Myometrial cell (primary cell): ENCODE data around the gene RINL. TPM values are rescaled to one million over a fixed set of nuclear protein-coding genes. Genes with fewer than 3 reads are reported as not detected.

Experiments used
- total RNA-seq: library from RNA; depleted of rRNA; stranded (reverse); fragments of >200 nt; gene quantifications from 2 replicates; pipeline ENCODE4 v1.2.3, GENCODE V29; 2015

The RINL gene
- total RNA-seq = 1.7 and 3.5 TPM in 2 replicates

GRCh38 chr19:38877781-38878574 lies at the start of gene RINL:
TSS of gene RINL (minus strand) at chr19:38878275. CDS start at chr19:38876742, 1,533 bp downstream.

GRCh38 chr19:38899447-38900201 lies 21.5 kb upstream of the RINL start, which contains the start of the genes NFKBIB and SIRT2:
TSS of gene NFKBIB (plus strand) at chr19:38899969. CDS start at chr19:38900033, 64 bp downstream.
TSS of gene SIRT2 (minus strand) at chr19:38899618. CDS start at chr19:38899521, 97 bp downstream.

GRCh38 chr19:38849860-38850435 lies 28.1 kb downstream of the RINL start, which contains the start of gene HNRNPL:
TSS of gene HNRNPL (minus strand) at chr19:38849986. CDS start at chr19:38849966, 20 bp downstream.

Other genes starting within 250 kb of the RINL start
- gene ACTN4, start 230.6 kb downstream of the RINL start, total RNA-seq = 411 and 523 TPM in 2 replicates
- 0.29 and 0.35 TPM in 2 replicates for gene CAPN12, start 133.8 kb downstream of the RINL start, total RNA-seq
- gene LGALS7, start 104.8 kb downstream of the RINL start, total RNA-seq = not detected in 2 replicates
- not detected in 2 replicates for gene LGALS7B, start 89.1 kb downstream of the RINL start, total RNA-seq
- gene LGALS4, start 65.3 kb downstream of the RINL start, total RNA-seq = not detected in 2 replicates
- 25.3 and 49.9 TPM in 2 replicates for gene ECH1, start 46.5 kb downstream of the RINL start, total RNA-seq
- gene HNRNPL, start 28.3 kb downstream of the RINL start, total RNA-seq = 314 and 362 TPM in 2 replicates
- gene SIRT2, start 21.3 kb upstream of the RINL start, total RNA-seq = 48.4 TPM in 2 replicates
- gene NFKBIB, start 21.7 kb upstream of the RINL start, total RNA-seq = 17.5 and 23.4 TPM in 2 replicates
- not detected in 2 replicates for gene CCER2, start 33.9 kb upstream of the RINL start, total RNA-seq
- 28.8 and 36.2 TPM in 2 replicates for gene SARS2, start 52.5 kb upstream of the RINL start, total RNA-seq
- 52.5 and 66.3 TPM in 2 replicates for gene MRPS12, start 52.7 kb upstream of the RINL start, total RNA-seq
- 22.3 and 30.0 TPM in 2 replicates for gene FBXO17, start 97.5 kb upstream of the RINL start, total RNA-seq
- gene FBXO27, start 154.3 kb upstream of the RINL start, total RNA-seq = 7.8 and 8.4 TPM in 2 replicates
- not detected in 2 replicates for gene ACP7, start 206.1 kb upstream of the RINL start, total RNA-seq
- 14.7 and 23.2 TPM in 2 replicates for gene PAK4, start 247.5 kb upstream of the RINL start, total RNA-seq